Measurements from ENCODE around the gene ORAI1. TPM values are rescaled to one million over a fixed set of nuclear protein-coding genes. Genes with fewer than 3 reads are reported as not detected.

The ORAI1 gene
- 6.4 TPM for total RNA-seq
- polyA plus RNA-seq: 12.8 TPM
- long read RNA-seq, donor 1, partial matches to known transcripts: 0 of 1 reads
- long read RNA-seq, donor 1, other reads (novel, unspliced or antisense): 0 of 1 reads
- long read RNA-seq, donor 2: 0 reads
- long read RNA-seq, donor 3, transcript ORAI1-203 (2 exons, 2,138 nt): major isoform, 6 of 7 reads
- long read RNA-seq, donor 3, partial matches to known transcripts: 0 of 7 reads
- long read RNA-seq, donor 3, other reads (novel, unspliced or antisense): 0 of 7 reads
- long read RNA-seq, donor 4, transcript ORAI1-203 (2 exons, 2,138 nt): major isoform, 9 of 24 reads
- long read RNA-seq, donor 4, partial matches to known transcripts: 15 of 24 reads
- long read RNA-seq, donor 4, other reads (novel, unspliced or antisense): 0 of 24 reads
- long read RNA-seq, donor 5, transcript ORAI1-203 (2 exons, 2,138 nt): major isoform, 16 of 16 reads
- long read RNA-seq, donor 5, partial matches to known transcripts: 0 of 16 reads
- long read RNA-seq, donor 5, other reads (novel, unspliced or antisense): 0 of 16 reads
- long read RNA-seq, donor 6, transcript ORAI1-203 (2 exons, 2,138 nt): major isoform, 16 of 16 reads
- long read RNA-seq, donor 6, partial matches to known transcripts: 0 of 16 reads
- long read RNA-seq, donor 6, other reads (novel, unspliced or antisense): 0 of 16 reads
- long read RNA-seq, donor 7, transcript ORAI1-203 (2 exons, 2,138 nt): major isoform, 8 of 8 reads
- long read RNA-seq, donor 7, partial matches to known transcripts: 0 of 8 reads
- long read RNA-seq, donor 7, other reads (novel, unspliced or antisense): 0 of 8 reads
- long read RNA-seq, donor 8, transcript ORAI1-203 (2 exons, 2,138 nt): major isoform, 9 of 9 reads
- long read RNA-seq, donor 8, partial matches to known transcripts: 0 of 9 reads
- long read RNA-seq, donor 8, other reads (novel, unspliced or antisense): 0 of 9 reads
- long read RNA-seq, donor 9, transcript ORAI1-203 (2 exons, 2,138 nt): major isoform, 7 of 7 reads
- long read RNA-seq, donor 9, partial matches to known transcripts: 0 of 7 reads
- long read RNA-seq, donor 9, other reads (novel, unspliced or antisense): 0 of 7 reads
- long read RNA-seq, donor 10, transcript ORAI1-203 (2 exons, 2,138 nt): major isoform, 8 of 9 reads
- long read RNA-seq, donor 10, partial matches to known transcripts: 0 of 9 reads
- long read RNA-seq, donor 10, other reads (novel, unspliced or antisense): 0 of 9 reads

GRCh38 chr12:121626087-121626852 is at the start of gene ORAI1:
TSS of gene ORAI1 (plus strand) at chr12:121626530.
- Histone ChIP-seq H3K4me1 (ENCODE audit: control insufficient read depth in 2 of 2, insufficient read depth in 2 of 2, low read length in 2 of 2) (peaks cover 19 to 51% of the 10 kb centered on the region in 2 donors), H3K4me3 (ENCODE audit: low read length in 2 of 2) (peak within 1 kb of the TSS; percentile 73 to 84), H3K36me3 (ENCODE audit: control insufficient read depth in 2 of 2, insufficient read depth in 2 of 2, low read length in 1 of 2) (peaks cover 0 to 7% of the 10 kb centered on the region in 2 donors), H3K27me3 (ENCODE audit: control insufficient read depth in 2 of 2, insufficient read depth in 1 of 2, low read length in 1 of 2) (no peaks in the 10 kb centered on the region), H3K9me3 (ENCODE audit: control insufficient read depth in 2 of 2, insufficient read depth in 1 of 2, low read length in 1 of 2) (no peaks in the 10 kb centered on the region), H3K27ac (ENCODE audit: low read depth in 1 of 2, low read length in 1 of 2) (peak within 1 kb of the TSS; percentile 87 to 90)
- DNase-seq (ENCODE audit: low read depth in 6 of 9, low spot score in 9 of 9): peak in 8 of 9 donors; percentile 88 to 98 (median 96)
- WGBS: under 1% methylated on average over 92 of the region's 92 CpGs

- Histone ChIP-seq H3K36me3 (ENCODE audit: control insufficient read depth in 2 of 2, insufficient read depth in 2 of 2, low read length in 1 of 2) (peaks cover 28 to 35% of the 10 kb centered on the region in 2 donors), H3K9me3 (ENCODE audit: control insufficient read depth in 2 of 2, insufficient read depth in 1 of 2, low read length in 1 of 2) (no peaks in the 10 kb centered on the region), H3K27me3 (ENCODE audit: control insufficient read depth in 2 of 2, insufficient read depth in 1 of 2, low read length in 1 of 2) (no peaks in the 10 kb centered on the region), H3K27ac (ENCODE audit: low read depth in 1 of 2, low read length in 1 of 2) (no peak overlapping the region), H3K4me1 (ENCODE audit: control insufficient read depth in 2 of 2, insufficient read depth in 2 of 2, low read length in 2 of 2) (peaks cover 18 to 37% of the 10 kb centered on the region in 2 donors), H3K4me3 (ENCODE audit: low read length in 2 of 2) (no peak overlapping the region)
- DNase-seq (ENCODE audit: low read depth in 6 of 9, low spot score in 9 of 9): no peak
- WGBS: 73% methylated on average over 4 of the region's 4 CpGs
Measured at GRCh38 chr12:121576851-121577391, 49.4 kb upstream of the ORAI1 start.

- Histone ChIP-seq H3K27me3 (ENCODE audit: control insufficient read depth in 2 of 2, insufficient read depth in 1 of 2, low read length in 1 of 2) (no peaks in the 10 kb centered on the region), H3K27ac (ENCODE audit: low read depth in 1 of 2, low read length in 1 of 2) (peak overlapping the region in 1 of 2 donors; percentile 31), H3K4me1 (ENCODE audit: control insufficient read depth in 2 of 2, insufficient read depth in 2 of 2, low read length in 2 of 2) (peaks cover 23 to 44% of the 10 kb centered on the region in 2 donors), H3K9me3 (ENCODE audit: control insufficient read depth in 2 of 2, insufficient read depth in 1 of 2, low read length in 1 of 2) (no peaks in the 10 kb centered on the region), H3K36me3 (ENCODE audit: control insufficient read depth in 2 of 2, insufficient read depth in 2 of 2, low read length in 1 of 2) (peaks cover 24 to 28% of the 10 kb centered on the region in 2 donors), H3K4me3 (ENCODE audit: low read length in 2 of 2) (no peak overlapping the region)
- 97% methylated on average over 10 of the region's 10 CpGs for WGBS
- no peak for DNase-seq (ENCODE audit: low read depth in 6 of 9, low spot score in 9 of 9)
Measured at GRCh38 chr12:121577443-121578180, 48.7 kb upstream of the ORAI1 start.

GRCh38 chr12:121578230-121579189 is 47.8 kb upstream of the ORAI1 start:
- peak overlapping the region; percentile 54 to 95 for H3K27ac ChIP-seq (ENCODE audit: low read depth in 1 of 2, low read length in 1 of 2)
- peak overlapping the region; percentile 58 to 82 for H3K4me3 ChIP-seq (ENCODE audit: low read length in 2 of 2)
- peaks cover 24 to 28% of the 10 kb centered on the region in 2 donors for H3K36me3 ChIP-seq (ENCODE audit: control insufficient read depth in 2 of 2, insufficient read depth in 2 of 2, low read length in 1 of 2)
- 33% methylated on average over 77 of the region's 77 CpGs for WGBS
- no peaks in the 10 kb centered on the region for H3K9me3 ChIP-seq (ENCODE audit: control insufficient read depth in 2 of 2, insufficient read depth in 1 of 2, low read length in 1 of 2)
- H3K27me3 ChIP-seq (ENCODE audit: control insufficient read depth in 2 of 2, insufficient read depth in 1 of 2, low read length in 1 of 2): no peaks in the 10 kb centered on the region
- H3K4me1 ChIP-seq (ENCODE audit: control insufficient read depth in 2 of 2, insufficient read depth in 2 of 2, low read length in 2 of 2): peaks cover 23 to 50% of the 10 kb centered on the region in 2 donors
- DNase-seq (ENCODE audit: low read depth in 6 of 9, low spot score in 9 of 9): peak in 5 of 9 donors; percentile 34 to 73 (median 41)

GRCh38 chr12:121579190-121579791 is 47.0 kb upstream of the ORAI1 start:
- WGBS: under 1% methylated on average over 53 of the region's 53 CpGs
- H3K27me3 ChIP-seq (ENCODE audit: control insufficient read depth in 2 of 2, insufficient read depth in 1 of 2, low read length in 1 of 2): no peaks in the 10 kb centered on the region
- peak overlapping the region; percentile 89 to 95 for H3K27ac ChIP-seq (ENCODE audit: low read depth in 1 of 2, low read length in 1 of 2)
- peak overlapping the region; percentile 58 to 82 for H3K4me3 ChIP-seq (ENCODE audit: low read length in 2 of 2)
- H3K4me1 ChIP-seq (ENCODE audit: control insufficient read depth in 2 of 2, insufficient read depth in 2 of 2, low read length in 2 of 2): peaks cover 23 to 50% of the 10 kb centered on the region in 2 donors
- H3K36me3 ChIP-seq (ENCODE audit: control insufficient read depth in 2 of 2, insufficient read depth in 2 of 2, low read length in 1 of 2): peaks cover 17 to 21% of the 10 kb centered on the region in 2 donors
- no peaks in the 10 kb centered on the region for H3K9me3 ChIP-seq (ENCODE audit: control insufficient read depth in 2 of 2, insufficient read depth in 1 of 2, low read length in 1 of 2)
- DNase-seq (ENCODE audit: low read depth in 6 of 9, low spot score in 9 of 9): peak in 5 of 9 donors; percentile 45 to 75 (median 54)

- DNase-seq (ENCODE audit: low read depth in 6 of 9, low spot score in 9 of 9): peak in 8 of 9 donors; percentile 64 to 90 (median 76)
- Histone ChIP-seq H3K27ac (ENCODE audit: low read depth in 1 of 2, low read length in 1 of 2) (peak overlapping the region; percentile 89 to 91), H3K9me3 (ENCODE audit: control insufficient read depth in 2 of 2, insufficient read depth in 1 of 2, low read length in 1 of 2) (no peaks in the 10 kb centered on the region), H3K27me3 (ENCODE audit: control insufficient read depth in 2 of 2, insufficient read depth in 1 of 2, low read length in 1 of 2) (no peaks in the 10 kb centered on the region), H3K4me3 (ENCODE audit: low read length in 2 of 2) (peak overlapping the region; percentile 58 to 82), H3K36me3 (ENCODE audit: control insufficient read depth in 2 of 2, insufficient read depth in 2 of 2, low read length in 1 of 2) (peaks cover 8 to 12% of the 10 kb centered on the region in 2 donors), H3K4me1 (ENCODE audit: control insufficient read depth in 2 of 2, insufficient read depth in 2 of 2, low read length in 2 of 2) (peaks cover 23 to 50% of the 10 kb centered on the region in 2 donors)
- under 1% methylated on average over 54 of the region's 54 CpGs for WGBS
Measured at GRCh38 chr12:121579981-121580868, 46.1 kb upstream of the ORAI1 start.
